Osteocyte (in vitro differentiated cells): ENCODE data around the gene BPIFB4. TPM values are rescaled to one million over a fixed set of nuclear protein-coding genes. Genes with fewer than 3 reads are reported as not detected.
A peak's percentile ranks its signal among the peaks of the same experiment; 100 is the strongest.
"Not testable (repeated sequence)": the region's sequence is repeated elsewhere in the genome, so short reads cannot be mapped to it uniquely, and the experiment has no call there.

Source experiments
- DNase-seq: peaks from one replicate; pipeline ENCODE4 v3.0.0; 2021; ENCODE audit warnings: mixed read lengths; ENCODE audit not compliant: unreplicated experiment; ENCODE audit errors: extremely low spot score
- H3K27ac Mint-ChIP-seq: one replicate; pipeline ENCODE4 v1.8.0; 2021; ENCODE audit warnings: mild to moderate bottlenecking, mixed read lengths; ENCODE audit not compliant: unreplicated experiment
- H3K27me3 Mint-ChIP-seq: one replicate; pipeline ENCODE4 v1.8.0; 2021; ENCODE audit warnings: mixed read lengths; ENCODE audit not compliant: unreplicated experiment
- H3K36me3 Mint-ChIP-seq: one replicate; pipeline ENCODE4 v1.8.0; 2021; ENCODE audit warnings: mixed read lengths; ENCODE audit not compliant: unreplicated experiment
- H3K4me1 Mint-ChIP-seq: one replicate; pipeline ENCODE4 v1.8.0; 2021; ENCODE audit warnings: mixed read lengths; ENCODE audit not compliant: unreplicated experiment
- H3K4me3 Mint-ChIP-seq: one replicate; pipeline ENCODE4 v1.8.0; 2021; ENCODE audit warnings: mild to moderate bottlenecking, moderate library complexity, mixed read lengths; ENCODE audit not compliant: unreplicated experiment
- H3K9me3 Mint-ChIP-seq: one replicate; pipeline ENCODE4 v1.8.0; 2021; ENCODE audit warnings: mixed read lengths; ENCODE audit not compliant: unreplicated experiment
- total RNA-seq: library from RNA; stranded (reverse); gene quantifications from 2 replicates; pipeline ENCODE4 v1.2.1, GENCODE V29; 2021
- TF ChIP-seq, protein P1 (sequence below): fragments of 200-600 bp; sonication (generic); IDR thresholded peaks from 2 replicates; pipeline ENCODE4 v1.5.0; 2021; ENCODE audit warnings: antibody characterized with exemption, mild to moderate bottlenecking, moderate library complexity

BPIFB4 gene
- total RNA-seq, 1 donor from 2014 or later = not detected

DNA sequence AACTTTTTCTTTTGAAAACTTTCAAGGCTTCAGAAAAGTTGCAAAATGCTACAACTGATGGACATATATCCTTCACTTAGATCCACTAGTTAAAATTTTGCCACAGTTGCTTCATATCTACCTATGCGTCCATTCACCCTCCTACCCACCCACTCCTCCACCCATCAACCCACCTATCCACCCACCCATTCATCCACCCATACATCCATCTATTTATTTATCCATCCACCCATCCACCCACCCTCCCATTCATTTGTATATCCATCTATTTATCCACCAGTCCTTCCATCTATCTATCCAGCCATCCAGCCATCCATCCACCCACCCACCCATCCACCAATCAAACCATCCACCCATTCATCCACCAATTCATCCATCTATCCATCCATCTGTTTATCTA, 13.6 kb downstream of the BPIFB4 start:
- Mint-ChIP-seq H3K9me3 (no peaks in the 10 kb centered on the region), H3K36me3 (no peaks in the 10 kb centered on the region), H3K4me1 (no peaks in the 10 kb centered on the region), H3K27ac (no peak overlapping the region), H3K4me3 (no peak overlapping the region), H3K27me3 (no peaks in the 10 kb centered on the region)
- no peak for DNase-seq
- TF ChIP-seq, protein P1, sequence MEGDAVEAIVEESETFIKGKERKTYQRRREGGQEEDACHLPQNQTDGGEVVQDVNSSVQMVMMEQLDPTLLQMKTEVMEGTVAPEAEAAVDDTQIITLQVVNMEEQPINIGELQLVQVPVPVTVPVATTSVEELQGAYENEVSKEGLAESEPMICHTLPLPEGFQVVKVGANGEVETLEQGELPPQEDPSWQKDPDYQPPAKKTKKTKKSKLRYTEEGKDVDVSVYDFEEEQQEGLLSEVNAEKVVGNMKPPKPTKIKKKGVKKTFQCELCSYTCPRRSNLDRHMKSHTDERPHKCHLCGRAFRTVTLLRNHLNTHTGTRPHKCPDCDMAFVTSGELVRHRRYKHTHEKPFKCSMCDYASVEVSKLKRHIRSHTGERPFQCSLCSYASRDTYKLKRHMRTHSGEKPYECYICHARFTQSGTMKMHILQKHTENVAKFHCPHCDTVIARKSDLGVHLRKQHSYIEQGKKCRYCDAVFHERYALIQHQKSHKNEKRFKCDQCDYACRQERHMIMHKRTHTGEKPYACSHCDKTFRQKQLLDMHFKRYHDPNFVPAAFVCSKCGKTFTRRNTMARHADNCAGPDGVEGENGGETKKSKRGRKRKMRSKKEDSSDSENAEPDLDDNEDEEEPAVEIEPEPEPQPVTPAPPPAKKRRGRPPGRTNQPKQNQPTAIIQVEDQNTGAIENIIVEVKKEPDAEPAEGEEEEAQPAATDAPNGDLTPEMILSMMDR = no peak

DNA sequence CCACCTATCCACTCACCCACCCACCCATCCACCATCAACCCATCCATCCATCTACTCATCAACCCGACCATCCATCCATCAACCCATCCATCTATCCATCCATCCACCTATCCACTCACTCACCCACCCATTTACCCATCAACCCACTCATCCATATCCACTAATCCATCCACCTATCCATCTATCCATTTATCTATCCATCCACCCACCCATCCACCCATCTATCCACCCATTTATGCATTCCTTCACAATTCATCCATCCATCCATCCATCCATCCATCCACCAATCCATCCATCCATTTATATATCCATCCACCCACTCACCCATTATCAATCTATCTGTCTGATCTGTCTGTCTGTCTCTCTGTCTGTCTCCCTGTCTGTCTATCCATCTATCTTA, 14.1 kb downstream of the BPIFB4 start:
- H3K4me3 Mint-ChIP-seq = no peak overlapping the region
- H3K4me1 Mint-ChIP-seq = no peaks in the 10 kb centered on the region
- H3K27me3 Mint-ChIP-seq = no peaks in the 10 kb centered on the region
- H3K27ac Mint-ChIP-seq = no peak overlapping the region
- H3K36me3 Mint-ChIP-seq = no peaks in the 10 kb centered on the region
- TF ChIP-seq, protein P1 = no peak
- no peaks in the 10 kb centered on the region for H3K9me3 Mint-ChIP-seq
- DNase-seq = no peak

DNA sequence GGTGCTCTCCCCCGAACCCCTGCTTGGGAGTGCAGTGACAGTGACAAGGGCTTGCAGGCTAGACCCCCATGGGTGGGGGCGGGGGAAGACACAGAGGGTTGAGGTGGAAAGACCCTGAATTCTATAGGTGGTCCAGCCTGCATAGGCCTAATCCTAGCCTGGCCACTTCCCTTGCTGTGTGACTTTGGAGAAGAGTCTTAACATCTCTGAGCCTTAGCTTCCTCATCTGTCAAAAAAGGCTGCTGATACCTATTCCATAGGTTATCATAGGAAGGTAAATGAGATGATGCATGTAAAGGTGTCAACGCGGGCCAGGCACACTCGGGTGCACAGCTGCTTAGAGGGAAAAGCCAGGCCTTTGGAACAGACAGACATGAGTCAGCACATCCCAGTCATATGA, 15.8 kb downstream of the BPIFB4 start:
- Mint-ChIP-seq H3K4me3 (no peak overlapping the region), H3K9me3 (no peaks in the 10 kb centered on the region), H3K4me1 (no peaks in the 10 kb centered on the region), H3K27me3 (no peaks in the 10 kb centered on the region), H3K36me3 (no peaks in the 10 kb centered on the region), H3K27ac (no peak overlapping the region)
- TF ChIP-seq, protein P1 = no peak
- DNase-seq = no peak

DNA sequence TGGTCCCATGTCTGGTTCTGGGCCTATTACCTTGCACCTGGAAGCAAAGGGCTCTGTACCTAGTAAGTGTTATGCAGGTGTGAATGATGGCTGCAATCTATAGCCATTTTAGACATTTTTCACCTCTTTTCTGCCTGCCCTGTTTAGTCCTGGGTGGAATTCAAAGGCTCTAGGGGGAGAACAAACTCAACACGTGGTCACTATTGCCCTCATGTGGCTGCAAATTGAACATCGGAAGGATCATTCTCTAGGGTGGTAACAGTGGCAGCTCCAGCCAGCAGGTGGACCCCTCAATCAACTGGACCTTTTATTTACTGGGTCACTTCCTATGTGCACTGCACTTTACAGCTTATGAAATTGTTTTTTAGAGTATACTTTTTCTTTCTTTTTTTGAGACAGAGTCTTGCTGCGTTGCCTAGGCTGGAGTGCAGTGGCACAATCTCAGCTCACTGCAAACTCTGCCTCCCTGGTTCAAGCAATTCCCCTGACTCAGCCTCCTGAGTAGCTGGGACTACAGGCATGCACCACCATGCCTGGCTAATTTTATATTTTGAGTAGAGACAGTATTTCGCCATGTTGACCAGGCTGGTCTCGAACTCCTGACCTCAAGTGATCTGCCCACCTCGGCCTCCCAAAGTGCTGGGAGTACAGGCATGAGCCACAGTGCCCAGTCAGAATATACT, 16.6 kb downstream of the BPIFB4 start:
- H3K4me3 Mint-ChIP-seq, H3K36me3 Mint-ChIP-seq, DNase-seq, H3K9me3 Mint-ChIP-seq, H3K27ac Mint-ChIP-seq, H3K4me1 Mint-ChIP-seq, H3K27me3 Mint-ChIP-seq: not testable (repeated sequence)
- TF ChIP-seq, protein P1 = peak; percentile 62

DNA sequence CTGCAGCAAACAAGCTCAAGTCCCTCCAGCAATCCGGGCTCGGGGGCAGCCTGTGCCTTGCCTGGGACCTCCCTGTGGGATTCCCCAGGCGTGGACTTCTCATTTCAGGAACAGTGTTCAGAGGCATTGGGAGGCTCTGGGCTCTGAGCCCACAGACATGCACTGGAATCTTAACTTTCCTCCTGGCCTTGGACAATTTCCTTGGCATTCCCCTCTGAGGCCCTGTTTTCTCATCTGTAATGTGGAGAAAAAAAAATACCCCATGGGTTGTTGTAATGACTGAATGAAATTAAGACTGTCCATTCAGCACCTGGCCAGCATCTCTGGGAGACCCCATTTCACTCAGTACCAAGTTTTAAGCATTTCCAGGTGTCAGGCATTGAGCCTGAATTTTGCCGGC, 17.6 kb downstream of the BPIFB4 start:
- H3K27me3 Mint-ChIP-seq = no peaks in the 10 kb centered on the region
- H3K4me3 Mint-ChIP-seq = no peak overlapping the region
- TF ChIP-seq, protein P1 = no peak
- no peaks in the 10 kb centered on the region for H3K36me3 Mint-ChIP-seq
- H3K9me3 Mint-ChIP-seq = no peaks in the 10 kb centered on the region
- H3K27ac Mint-ChIP-seq = no peak overlapping the region
- DNase-seq = no peak
- no peaks in the 10 kb centered on the region for H3K4me1 Mint-ChIP-seq
